ENCODE data around the gene SPANXN4.

SPANXN4 gene, protein sequence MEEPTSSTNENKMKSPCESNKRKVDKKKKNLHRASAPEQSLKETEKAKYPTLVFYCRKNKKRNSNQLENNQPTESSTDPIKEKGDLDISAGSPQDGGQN

DNA sequence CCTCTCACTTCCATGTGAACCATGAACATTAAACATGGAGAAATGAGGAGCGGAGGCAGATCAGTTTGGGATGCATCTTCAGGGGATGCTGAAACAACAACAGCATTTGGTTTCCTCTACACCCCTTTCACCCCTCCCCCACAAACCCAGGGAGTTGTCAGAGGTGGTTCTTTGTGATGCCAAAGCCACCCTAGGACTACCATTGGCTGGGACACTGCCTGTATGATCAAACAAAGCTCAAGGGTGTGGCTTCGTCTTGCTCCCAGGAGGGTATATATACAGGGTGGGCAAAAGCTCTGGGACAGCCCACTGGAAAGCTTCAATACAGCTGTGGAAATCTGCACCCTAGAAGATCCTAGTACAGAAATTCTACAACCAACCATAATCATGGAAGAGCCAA, at the start of gene SPANXN4:
SPANXN4 (plus strand) TSS at position 301 of the 400 bp plus-strand sequence; CDS start at position 388, 87 bp downstream.
- DNase-seq (ENCODE audit: low read depth): no peak

DNA sequence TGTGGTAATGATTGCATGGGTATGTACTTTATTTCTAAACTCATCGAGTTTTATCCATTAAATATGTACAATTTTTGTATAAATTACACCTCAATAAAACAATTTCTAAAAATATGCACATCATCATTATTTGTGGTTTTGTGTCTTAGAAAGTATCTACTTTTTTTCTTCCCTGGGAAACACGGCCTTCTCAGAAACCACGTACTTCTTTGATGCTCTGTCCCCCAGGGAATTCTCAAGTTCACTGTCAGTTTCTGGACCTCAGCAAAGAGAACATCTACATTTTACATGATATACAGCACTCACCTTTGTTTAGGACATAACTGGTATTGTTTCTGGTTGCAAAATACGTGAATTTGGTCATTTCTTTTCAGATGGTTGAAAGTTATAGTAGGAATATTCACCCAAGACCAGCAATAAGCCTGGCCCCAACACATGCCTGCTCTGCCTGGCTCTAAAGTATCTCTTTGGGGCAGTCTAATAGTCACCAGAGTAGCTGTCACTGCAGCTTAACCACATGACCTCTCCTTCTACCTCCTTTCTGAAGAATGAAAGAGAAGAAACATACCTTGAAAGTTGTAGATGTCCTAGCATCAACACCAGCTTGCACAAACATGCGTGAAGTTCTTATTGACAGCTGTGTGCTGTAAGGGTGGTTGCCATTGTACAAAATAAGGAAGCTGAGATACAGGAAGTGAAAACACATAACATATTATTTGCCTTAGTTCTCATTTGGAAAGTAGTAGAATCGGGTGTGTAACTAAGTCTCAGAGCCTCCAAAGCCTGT, 48.4 kb upstream of the SPANXN4 start:
- DNase-seq (ENCODE audit: low read depth): no peak

DNA sequence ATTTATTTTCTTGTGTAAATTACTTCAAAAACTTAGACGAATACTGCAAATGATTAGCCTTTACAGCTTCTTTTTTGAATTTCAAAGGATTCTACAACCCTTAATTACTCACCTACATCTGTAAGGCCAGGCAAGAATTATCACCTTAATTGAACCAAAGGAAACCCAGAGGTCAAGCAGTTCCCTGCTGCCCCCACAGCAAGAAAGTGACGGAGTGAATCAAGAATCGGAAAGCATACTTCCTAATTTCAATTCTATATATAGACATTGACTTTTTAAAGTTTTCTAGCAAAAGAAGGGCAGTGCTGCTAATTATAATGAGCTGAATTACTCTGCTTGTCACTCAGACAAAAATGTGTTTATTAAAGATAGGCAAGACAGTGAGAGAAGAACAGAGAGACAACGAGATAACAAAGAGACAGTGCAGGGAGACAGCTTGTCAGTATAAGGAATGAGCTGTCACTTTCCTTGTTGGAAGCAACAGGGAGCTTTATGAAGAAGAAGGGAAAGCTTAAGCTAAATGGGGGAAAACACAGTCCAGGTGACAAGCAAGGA, 47.5 kb upstream of the SPANXN4 start:
- no peak for DNase-seq (ENCODE audit: low read depth)

DNA sequence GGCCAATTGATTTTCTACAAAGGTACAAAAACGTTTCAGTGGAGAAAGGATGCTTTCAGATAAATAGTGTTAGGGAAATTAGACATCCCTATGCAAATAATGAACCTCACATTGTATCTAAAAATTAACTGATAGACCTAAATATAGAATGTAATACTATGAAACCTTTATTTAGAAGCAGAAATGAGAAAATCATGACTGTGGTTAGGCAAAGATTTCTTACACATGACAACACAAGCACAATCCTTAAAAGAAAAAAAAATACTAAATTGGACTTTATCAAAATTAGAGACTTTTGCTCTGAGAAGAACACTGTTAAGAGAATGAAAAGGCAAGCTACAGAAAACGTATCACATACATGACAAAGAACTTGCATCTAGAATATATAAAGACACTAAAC, 43.0 kb upstream of the SPANXN4 start:
- DNase-seq (ENCODE audit: low read depth): no peak

DNA sequence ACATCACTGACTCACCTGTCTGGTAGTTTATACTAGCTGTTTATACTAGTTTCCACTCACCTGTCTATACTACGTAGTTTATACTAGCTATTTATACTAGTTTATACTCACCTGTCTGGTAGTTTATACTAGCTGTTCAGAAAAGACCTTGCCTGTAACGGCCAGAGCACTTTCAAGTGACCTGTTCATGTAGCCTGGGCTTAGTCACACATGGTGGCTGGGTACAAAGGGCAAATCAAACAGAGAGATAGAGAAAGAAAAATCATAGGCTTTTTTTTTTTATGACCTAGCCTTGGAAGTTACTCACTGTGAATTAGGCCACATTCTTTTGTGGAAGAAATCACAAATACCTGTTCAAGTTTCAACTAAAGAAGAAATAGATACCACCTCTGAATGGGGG, 30.7 kb upstream of the SPANXN4 start:
- DNase-seq (ENCODE audit: low read depth): no peak

DNA sequence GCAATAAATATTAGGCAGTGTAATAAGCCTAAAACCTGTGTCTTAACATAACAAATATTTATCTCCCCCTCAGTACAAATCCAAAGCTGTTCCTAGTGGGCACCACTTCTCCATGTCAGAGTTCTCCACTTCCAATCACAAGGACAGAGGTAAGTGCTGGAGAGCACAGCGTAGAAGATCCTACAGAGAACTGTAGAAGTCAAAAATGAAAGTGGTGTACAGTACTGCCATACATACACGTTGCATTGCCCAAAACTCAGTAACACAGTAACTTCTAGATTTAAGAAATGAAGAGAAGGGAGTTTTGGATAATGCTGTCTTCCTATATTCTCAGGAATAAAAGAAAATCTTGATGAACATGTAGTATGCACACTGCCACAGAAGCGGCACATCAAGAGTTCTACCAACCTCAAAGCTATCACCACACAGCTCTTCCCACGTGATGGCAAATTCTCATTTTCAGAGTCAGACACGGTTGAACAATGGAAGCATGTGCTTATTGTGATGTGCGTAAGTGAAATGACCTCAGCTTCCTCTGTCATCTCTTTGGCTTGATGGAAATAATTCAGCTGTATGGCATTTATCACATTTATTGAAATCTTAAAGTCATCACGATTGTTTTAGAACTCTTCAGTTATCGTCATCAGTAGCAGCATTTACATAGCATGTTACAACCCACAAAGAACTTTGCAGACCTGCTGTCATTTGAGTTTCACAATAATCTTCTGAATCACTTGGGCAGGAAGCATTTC, 27.1 kb upstream of the SPANXN4 start:
- no peak for DNase-seq (ENCODE audit: low read depth)

DNA sequence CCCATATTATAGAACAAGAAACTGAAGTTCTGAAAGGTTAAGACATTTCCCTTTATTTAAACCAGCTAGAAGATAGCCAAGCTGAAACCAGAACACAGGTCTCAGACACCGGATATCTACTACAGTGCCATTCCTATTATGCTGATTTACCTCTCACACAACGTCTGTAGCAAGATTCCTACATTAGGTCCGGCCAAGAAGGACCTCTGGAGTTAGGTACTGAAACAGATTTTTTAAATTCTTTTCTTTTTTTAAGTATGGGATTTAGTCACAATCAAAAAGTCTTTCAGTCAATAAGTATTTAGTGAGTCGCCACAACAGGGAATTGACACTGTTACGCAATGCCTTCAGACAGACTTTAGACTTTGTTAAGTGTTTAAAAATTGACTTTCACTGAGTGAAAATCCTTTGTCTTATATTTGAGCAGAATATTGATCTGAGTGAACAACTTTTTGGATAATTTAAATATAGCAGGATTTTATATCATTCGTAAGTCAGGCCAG, 26.5 kb upstream of the SPANXN4 start:
- DNase-seq (ENCODE audit: low read depth): no peak

DNA sequence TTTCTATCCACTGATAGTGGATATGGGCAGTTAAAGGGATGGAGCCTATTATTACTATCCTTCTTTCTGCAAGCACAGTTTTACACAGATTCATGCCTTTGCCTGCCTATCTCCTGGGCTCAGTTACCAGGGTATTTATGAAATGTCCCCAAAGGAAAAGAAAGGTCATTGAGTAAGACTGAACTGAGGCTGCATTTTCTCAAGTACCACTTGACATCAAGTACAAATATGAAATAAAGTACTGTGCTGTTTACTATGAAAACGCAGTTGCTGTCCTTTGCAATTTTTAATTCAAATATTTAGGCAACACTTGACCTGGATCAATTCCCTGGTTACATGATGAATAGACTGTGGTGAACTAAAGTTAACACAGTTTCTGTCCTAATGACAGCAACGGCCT, 23.5 kb upstream of the SPANXN4 start:
- DNase-seq (ENCODE audit: low read depth): no peak

DNA sequence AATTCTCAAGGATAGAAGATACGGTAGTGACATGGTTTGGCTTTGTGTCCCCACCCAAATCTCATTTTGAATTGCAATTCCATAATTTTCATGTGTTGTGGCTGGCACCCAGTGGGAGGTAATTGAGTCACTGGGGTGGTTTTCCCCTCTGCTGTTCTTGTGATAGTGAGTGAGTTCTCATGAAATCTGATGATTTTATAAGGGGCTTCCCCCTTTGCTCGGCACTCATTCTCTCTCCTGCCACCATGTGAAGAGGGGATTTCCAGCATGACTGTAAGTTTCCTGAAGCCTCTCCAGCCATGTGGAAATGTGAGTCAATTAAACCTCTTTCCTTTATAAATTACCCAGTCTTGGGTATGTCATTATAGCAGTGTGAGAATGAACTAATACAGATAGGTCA, 8.5 kb upstream of the SPANXN4 start:
- no peak for DNase-seq (ENCODE audit: low read depth)

DNA sequence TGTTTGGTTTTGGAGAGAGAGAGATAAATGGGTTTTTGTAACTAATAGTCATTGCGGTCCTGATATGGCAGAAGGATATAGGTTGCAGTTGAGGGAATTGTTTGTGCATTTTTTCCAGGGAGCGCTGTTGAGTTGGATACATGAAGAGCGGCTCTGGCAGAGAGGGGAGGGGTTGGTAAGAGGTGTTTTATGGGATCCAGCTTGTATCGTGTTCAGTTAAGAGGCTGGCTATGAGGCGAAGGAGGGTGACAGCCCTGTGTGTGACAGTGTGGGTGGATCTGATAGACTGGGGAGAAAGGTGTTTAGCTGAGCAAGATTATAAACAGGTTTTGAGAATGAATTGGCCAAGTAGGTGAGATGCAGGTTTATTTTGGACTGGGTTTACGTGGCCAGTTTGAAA, 1.5 kb downstream of the SPANXN4 start:
- no peak for DNase-seq (ENCODE audit: low read depth)

DNA sequence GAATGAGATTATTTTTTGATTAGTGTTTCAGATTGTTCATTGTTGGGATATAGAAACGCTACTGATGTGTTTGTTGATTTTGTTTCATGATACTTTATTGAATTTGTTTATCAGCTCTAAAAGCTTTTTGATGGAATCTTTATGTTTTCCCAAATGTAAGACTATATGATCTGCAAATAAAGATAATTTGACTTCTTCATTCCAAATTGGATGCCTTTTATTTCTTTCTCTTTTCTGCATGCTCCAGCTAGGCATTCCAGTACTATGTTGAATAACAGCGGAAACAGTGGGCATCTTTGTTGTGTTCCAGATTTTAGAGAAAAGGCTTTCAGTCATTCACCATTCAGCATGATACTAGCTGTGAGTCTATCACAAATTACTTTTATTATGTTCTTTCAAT, 21.8 kb downstream of the SPANXN4 start:
- no peak for DNase-seq (ENCODE audit: low read depth)

DNA sequence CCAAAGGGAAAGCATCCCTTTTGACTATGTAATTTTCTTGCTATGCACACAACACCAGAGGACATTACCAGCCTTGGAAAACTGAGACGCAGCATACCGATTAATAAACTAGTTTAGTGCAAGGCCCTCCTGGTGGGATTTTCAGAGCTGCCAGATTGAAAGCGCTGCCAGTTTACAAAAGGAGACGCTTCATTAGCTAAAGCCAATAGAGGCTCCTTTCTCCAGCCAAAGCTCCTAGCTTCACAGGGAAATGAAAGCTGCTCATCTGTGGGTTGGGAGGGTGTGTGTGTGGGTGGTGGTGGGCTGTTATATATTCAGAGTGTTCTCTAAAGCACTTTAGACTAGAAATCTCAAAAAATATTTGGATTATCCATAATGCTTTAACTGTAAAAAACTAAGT, 32.4 kb downstream of the SPANXN4 start:
- DNase-seq (ENCODE audit: low read depth): no peak

DNA sequence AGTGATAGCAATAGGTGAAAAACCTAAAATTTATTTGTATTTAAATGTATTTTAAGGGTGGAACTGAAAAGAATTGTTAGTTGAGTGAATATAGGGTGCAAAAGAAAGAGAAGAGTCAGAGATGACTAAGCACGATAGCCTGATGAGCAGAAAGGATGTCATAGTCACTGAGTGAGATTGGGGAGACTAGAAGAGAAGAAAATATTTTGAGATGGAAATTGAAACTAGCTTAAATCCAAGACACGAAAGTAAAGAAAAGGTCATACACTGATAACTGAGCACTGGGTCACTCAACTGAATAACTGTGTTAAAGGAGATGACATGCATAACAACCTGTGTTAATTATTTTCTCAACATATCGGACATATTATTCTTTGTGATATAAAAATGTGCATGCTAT, 55.5 kb downstream of the SPANXN4 start:
- no peak for DNase-seq (ENCODE audit: low read depth)

DNA sequence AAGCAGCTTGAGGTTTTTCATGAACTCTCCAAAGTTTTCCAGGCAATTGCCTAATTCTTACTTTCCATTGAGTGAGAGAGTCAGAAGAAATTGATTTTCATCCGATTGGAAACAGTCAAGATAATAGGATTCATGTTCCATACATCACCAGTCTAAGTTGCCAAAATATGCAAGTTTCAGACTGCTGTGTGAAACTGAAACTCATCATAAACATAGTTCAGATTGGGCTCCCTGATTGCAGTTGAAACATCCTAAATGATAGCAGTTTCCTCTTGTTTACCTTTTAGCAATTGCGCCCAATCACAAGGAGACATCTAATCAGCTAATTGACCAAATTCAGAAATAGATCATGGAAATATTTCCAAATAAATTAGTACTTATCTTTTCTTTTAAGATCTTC, 56.8 kb downstream of the SPANXN4 start:
- no peak for DNase-seq (ENCODE audit: low read depth)
